DND-41 (cell line): ENCODE data around the gene POP7.

ENCODE experiments used
- ATAC-seq: fragments of 200-7000 bp; cut with Tn5 transposase; 3 replicates; pipeline ENCODE4 v1.9.1; 2021; ENCODE audit warnings: low read depth; ENCODE audit not compliant: insufficient read depth
- DNase-seq: peaks from one replicate; pipeline ENCODE4 v3.0.0-alpha.2; 2020
- H2AFZ ChIP-seq: 2 replicates; pipeline ENCODE4 v1.6.0; 2012; ENCODE audit warnings: low read depth, low read length
- H3K27ac ChIP-seq: 2 replicates; pipeline ENCODE4 v1.5.1; 2012; ENCODE audit warnings: low read length, inconsistent platforms
- H3K27me3 ChIP-seq: fragments of 200-600 bp; sonication (generic); 2 replicates; pipeline ENCODE4 v1.6.0; 2012; ENCODE audit warnings: low read length, mild to moderate bottlenecking, inconsistent platforms; ENCODE audit not compliant: insufficient read depth, poor library complexity
- H3K36me3 ChIP-seq: 2 replicates; pipeline ENCODE4 v1.5.1; 2012; ENCODE audit warnings: low read length, inconsistent platforms; ENCODE audit not compliant: insufficient read depth
- H3K4me1 ChIP-seq: 2 replicates; pipeline ENCODE4 v1.5.1; 2012; ENCODE audit warnings: mild to moderate bottlenecking, low read length; ENCODE audit not compliant: insufficient read depth
- H3K4me2 ChIP-seq: 2 replicates; pipeline ENCODE4 v1.6.0; 2012; ENCODE audit warnings: mild to moderate bottlenecking, moderate library complexity, low read length, inconsistent platforms; ENCODE audit not compliant: insufficient read depth
- H3K4me3 ChIP-seq, 2 experiments: fragments of 200-600 bp in 1 of 2; shearing (Covaris generic) in 1 of 2; 2 replicates each; pipeline ENCODE4 v1.5.1; 2012 to 2016; ENCODE audit warnings: inconsistent platforms in 2 of 2, low read length in 2 of 2, mild to moderate bottlenecking in 2 of 2, low read depth in 1 of 2, moderate library complexity in 1 of 2
- H3K79me2 ChIP-seq: 2 replicates; pipeline ENCODE4 v1.6.0; 2012; ENCODE audit warnings: low read length, inconsistent platforms; ENCODE audit not compliant: insufficient read depth
- H3K9ac ChIP-seq: 2 replicates; pipeline ENCODE4 v1.6.0; 2012; ENCODE audit warnings: low read depth, mild to moderate bottlenecking, inconsistent platforms, low read length, moderate library complexity
- H3K9me3 ChIP-seq: 2 replicates; pipeline ENCODE4 v1.5.1; 2012; ENCODE audit warnings: low read length, moderate library complexity, mild to moderate bottlenecking, inconsistent platforms; ENCODE audit not compliant: insufficient read depth, severe bottlenecking
- H4K20me1 ChIP-seq: 2 replicates; pipeline ENCODE4 v1.6.0; 2012; ENCODE audit warnings: low read length; ENCODE audit not compliant: insufficient read depth
- CTCF ChIP-seq: IDR thresholded peaks from 2 replicates; pipeline ENCODE4 v1.5.1; 2012; ENCODE audit warnings: borderline replicate concordance, low read length, moderate library complexity, mild to moderate bottlenecking; ENCODE audit not compliant: poor library complexity, severe bottlenecking; ENCODE audit errors: extremely low read depth
- EZH2 ChIP-seq: IDR thresholded peaks from 3 replicates; pipeline ENCODE4 v1.6.1; 2012; ENCODE audit warnings: borderline replicate concordance, low read depth, mild to moderate bottlenecking, moderate library complexity, low read length, inconsistent platforms; ENCODE audit not compliant: severe bottlenecking

POP7 gene

GRCh38 chr7:100683659-100684533 lies 22.0 kb upstream of the POP7 start:
- peaks cover 74% of the 10 kb centered on the region for H4K20me1 ChIP-seq
- H3K79me2 ChIP-seq, result peaks cover 20% of the 10 kb centered on the region
- no peak overlapping the region for H3K9ac ChIP-seq
- no peaks in the 10 kb centered on the region for H3K4me1 ChIP-seq
- H3K36me3 ChIP-seq, result peaks cover 97% of the 10 kb centered on the region
- H3K4me2 ChIP-seq, result no peak overlapping the region
- no peak for DNase-seq
- H3K27me3 ChIP-seq, result no peaks in the 10 kb centered on the region
- TF ChIP-seq EZH2 (no peak), CTCF (no peak)
- H2AFZ ChIP-seq, result no peak overlapping the region
- no peak for ATAC-seq
- no peak overlapping the region for H3K27ac ChIP-seq
- H3K9me3 ChIP-seq, result no peaks in the 10 kb centered on the region
- H3K4me3 ChIP-seq, result no peak overlapping the region

GRCh38 chr7:100684534-100685042 lies 21.3 kb upstream of the POP7 start:
- Histone ChIP-seq H3K79me2 (peaks cover 23% of the 10 kb centered on the region), H3K4me2 (no peak overlapping the region), H3K4me3 (no peak overlapping the region), H3K4me1 (peaks cover 5% of the 10 kb centered on the region; the same call in 1 of the 2 replicates), H3K27ac (no peak overlapping the region), H3K9me3 (no peaks in the 10 kb centered on the region), H4K20me1 (peaks cover 74% of the 10 kb centered on the region), H3K27me3 (no peaks in the 10 kb centered on the region), H3K36me3 (peaks cover 97% of the 10 kb centered on the region), H2AFZ (no peak overlapping the region), H3K9ac (no peak overlapping the region)
- no peak for ATAC-seq
- no peak for DNase-seq
- TF ChIP-seq CTCF, result no peak
- TF ChIP-seq EZH2, result no peak

GRCh38 chr7:100685049-100685605 lies 20.8 kb upstream of the POP7 start:
- Histone ChIP-seq H3K9me3 (no peaks in the 10 kb centered on the region), H3K27me3 (no peaks in the 10 kb centered on the region), H2AFZ (no peak overlapping the region), H3K4me1 (peaks cover 7% of the 10 kb centered on the region; the same call in 1 of the 2 replicates), H4K20me1 (peaks cover 77% of the 10 kb centered on the region), H3K79me2 (peaks cover 26% of the 10 kb centered on the region), H3K4me2 (no peak overlapping the region), H3K27ac (no peak overlapping the region), H3K36me3 (peaks cover 97% of the 10 kb centered on the region), H3K4me3 (no peak overlapping the region), H3K9ac (no peak overlapping the region)
- ATAC-seq, result no peak
- no peak for DNase-seq
- TF ChIP-seq EZH2, result no peak
- no peak for TF ChIP-seq CTCF
